Measurements from ENCODE around the gene ADGRL4.

DNA sequence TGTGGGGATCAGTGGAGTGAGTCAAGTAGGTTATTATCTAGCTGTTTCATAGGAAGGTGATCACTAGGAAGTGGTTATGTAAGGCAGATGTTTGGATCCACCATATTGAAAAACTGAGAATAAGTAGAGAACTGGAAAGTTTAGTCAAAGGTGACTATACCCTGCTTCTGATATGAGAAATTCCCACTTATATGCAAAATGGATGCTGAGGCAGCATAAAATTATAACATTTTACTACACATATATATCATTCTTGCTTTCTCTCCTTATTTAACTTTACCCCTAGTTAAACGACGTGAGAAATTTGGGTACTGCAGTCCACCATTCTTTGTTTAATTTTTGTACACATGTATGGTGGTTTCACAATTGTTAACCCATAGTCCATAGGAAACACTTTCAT, 142.4 kb downstream of the ADGRL4 start:
- TF ChIP-seq GATA2 (IDR thresholded peaks at IDR 0.05; ENCODE audit: low read depth, low read length) (no peak), GATA3 (IDR thresholded peaks at IDR 0.05; ENCODE audit: low read depth, low read length) (no peak)
